ENCODE measurements around the gene TNRC6C. TPM values are rescaled to one million over a fixed set of nuclear protein-coding genes. Genes with fewer than 3 reads are reported as not detected.

The TNRC6C gene
- total RNA-seq, 1 experiment from 2014 or later, result 16.4 TPM

DNA sequence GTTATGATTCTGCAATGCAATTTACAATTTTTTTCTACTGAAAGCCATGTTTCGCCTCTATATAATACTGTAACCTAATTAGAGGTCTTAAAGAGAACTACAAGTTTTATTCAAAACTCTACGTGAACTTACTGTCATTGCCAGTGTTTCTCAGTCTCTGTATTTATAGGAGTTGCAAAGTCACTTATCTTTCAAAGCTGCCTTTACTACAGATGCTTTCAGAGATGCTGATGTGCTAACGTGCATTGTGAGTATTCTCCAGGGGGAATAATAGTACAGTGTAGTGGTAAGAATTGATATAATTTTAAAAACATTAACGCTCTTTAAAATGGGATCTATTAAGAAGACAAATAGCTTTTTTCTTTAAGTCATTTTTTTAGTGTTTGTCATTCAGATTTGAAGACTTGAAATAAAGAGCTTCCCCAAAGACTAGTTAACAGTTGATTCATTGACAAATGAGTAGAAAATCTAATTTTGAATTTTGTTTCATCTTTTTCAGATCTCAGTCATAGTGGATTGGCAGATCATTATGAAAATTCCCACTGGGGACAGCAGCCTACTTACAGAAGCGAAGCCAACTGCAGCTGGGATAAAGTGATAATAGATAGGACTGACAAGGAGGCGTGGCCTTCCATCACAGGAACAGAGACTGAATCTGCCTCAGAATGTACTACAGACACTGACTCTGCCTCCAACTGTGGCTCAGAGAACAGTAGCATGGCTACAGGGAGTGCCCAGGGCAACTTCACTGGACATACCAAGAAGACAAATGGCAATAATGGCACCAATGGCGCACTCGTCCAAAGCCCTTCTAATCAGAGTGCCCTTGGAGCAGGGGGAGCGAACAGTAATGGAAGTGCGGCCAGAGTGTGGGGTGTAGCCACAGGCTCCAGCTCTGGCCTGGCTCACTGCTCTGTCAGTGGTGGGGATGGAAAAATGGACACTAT lies 90.1 kb downstream of the TNRC6C start:
- no peaks in the 10 kb centered on the region for H3K4me1 Mint-ChIP-seq (ENCODE audit: insufficient read depth, unreplicated experiment)
- CTCF ChIA-PET, result interaction anchor here (0.6 to 1.0 kb wide), 2 partner anchors 36 to 207 kb away, joined by 3 read pairs; no protein-coding TSS in a partner anchor
- intact Hi-C loops (cut with micrococcal nuclease), result no loop called here
- no peak overlapping the region for H3K4me3 Mint-ChIP-seq (ENCODE audit: unreplicated experiment)
- H3K27ac Mint-ChIP-seq (ENCODE audit: low read depth, unreplicated experiment), result no peak overlapping the region
- DNase-seq (ENCODE audit: unreplicated experiment), result no peak
- POLR2A ChIA-PET, result interaction anchor here (0.7 kb wide), 1 partner anchor 18 kb away, joined by 3 read pairs; no protein-coding TSS in a partner anchor
- TF ChIP-seq, protein P1, sequence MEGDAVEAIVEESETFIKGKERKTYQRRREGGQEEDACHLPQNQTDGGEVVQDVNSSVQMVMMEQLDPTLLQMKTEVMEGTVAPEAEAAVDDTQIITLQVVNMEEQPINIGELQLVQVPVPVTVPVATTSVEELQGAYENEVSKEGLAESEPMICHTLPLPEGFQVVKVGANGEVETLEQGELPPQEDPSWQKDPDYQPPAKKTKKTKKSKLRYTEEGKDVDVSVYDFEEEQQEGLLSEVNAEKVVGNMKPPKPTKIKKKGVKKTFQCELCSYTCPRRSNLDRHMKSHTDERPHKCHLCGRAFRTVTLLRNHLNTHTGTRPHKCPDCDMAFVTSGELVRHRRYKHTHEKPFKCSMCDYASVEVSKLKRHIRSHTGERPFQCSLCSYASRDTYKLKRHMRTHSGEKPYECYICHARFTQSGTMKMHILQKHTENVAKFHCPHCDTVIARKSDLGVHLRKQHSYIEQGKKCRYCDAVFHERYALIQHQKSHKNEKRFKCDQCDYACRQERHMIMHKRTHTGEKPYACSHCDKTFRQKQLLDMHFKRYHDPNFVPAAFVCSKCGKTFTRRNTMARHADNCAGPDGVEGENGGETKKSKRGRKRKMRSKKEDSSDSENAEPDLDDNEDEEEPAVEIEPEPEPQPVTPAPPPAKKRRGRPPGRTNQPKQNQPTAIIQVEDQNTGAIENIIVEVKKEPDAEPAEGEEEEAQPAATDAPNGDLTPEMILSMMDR (IDR thresholded peaks at IDR 0.05; ENCODE audit: unreplicated experiment), result no peak
- peaks cover 5% of the 10 kb centered on the region for H3K9me3 Mint-ChIP-seq (ENCODE audit: unreplicated experiment)
- H3K27me3 Mint-ChIP-seq (ENCODE audit: insufficient read depth, unreplicated experiment), result no peaks in the 10 kb centered on the region
- peaks cover 31% of the 10 kb centered on the region for H3K36me3 Mint-ChIP-seq (ENCODE audit: insufficient read depth, unreplicated experiment)
- BruUV-seq (replicated peaks), result no TSS peak

DNA sequence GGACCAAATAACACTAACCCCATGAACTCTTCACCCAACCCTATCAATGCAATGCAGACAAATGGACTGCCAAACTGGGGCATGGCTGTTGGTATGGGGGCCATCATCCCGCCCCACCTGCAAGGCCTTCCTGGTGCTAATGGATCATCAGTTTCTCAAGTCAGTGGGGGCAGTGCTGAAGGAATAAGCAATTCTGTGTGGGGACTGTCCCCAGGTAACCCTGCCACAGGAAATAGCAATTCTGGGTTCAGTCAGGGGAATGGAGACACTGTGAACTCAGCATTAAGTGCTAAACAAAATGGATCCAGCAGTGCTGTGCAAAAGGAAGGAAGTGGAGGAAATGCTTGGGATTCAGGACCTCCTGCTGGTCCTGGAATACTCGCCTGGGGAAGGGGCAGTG lies 91.1 kb downstream of the TNRC6C start:
- TF ChIP-seq, protein P1 (IDR thresholded peaks at IDR 0.05; ENCODE audit: unreplicated experiment), result no peak
- Mint-ChIP-seq H3K36me3 (ENCODE audit: insufficient read depth, unreplicated experiment) (peaks cover 29% of the 10 kb centered on the region), H3K4me1 (ENCODE audit: insufficient read depth, unreplicated experiment) (no peaks in the 10 kb centered on the region), H3K4me3 (ENCODE audit: unreplicated experiment) (no peak overlapping the region), H3K9me3 (ENCODE audit: unreplicated experiment) (no peaks in the 10 kb centered on the region), H3K27ac (ENCODE audit: low read depth, unreplicated experiment) (no peak overlapping the region), H3K27me3 (ENCODE audit: insufficient read depth, unreplicated experiment) (no peaks in the 10 kb centered on the region)
- ChIA-PET CTCF (interaction anchor here (0.5 kb wide), 1 partner anchor 36 kb away, joined by 3 read pairs; no protein-coding TSS in a partner anchor), POLR2A (no interaction called here)
- intact Hi-C loops (cut with micrococcal nuclease), result no loop called here
- BruUV-seq (replicated peaks), result no TSS peak
- DNase-seq (ENCODE audit: unreplicated experiment), result no peak

DNA sequence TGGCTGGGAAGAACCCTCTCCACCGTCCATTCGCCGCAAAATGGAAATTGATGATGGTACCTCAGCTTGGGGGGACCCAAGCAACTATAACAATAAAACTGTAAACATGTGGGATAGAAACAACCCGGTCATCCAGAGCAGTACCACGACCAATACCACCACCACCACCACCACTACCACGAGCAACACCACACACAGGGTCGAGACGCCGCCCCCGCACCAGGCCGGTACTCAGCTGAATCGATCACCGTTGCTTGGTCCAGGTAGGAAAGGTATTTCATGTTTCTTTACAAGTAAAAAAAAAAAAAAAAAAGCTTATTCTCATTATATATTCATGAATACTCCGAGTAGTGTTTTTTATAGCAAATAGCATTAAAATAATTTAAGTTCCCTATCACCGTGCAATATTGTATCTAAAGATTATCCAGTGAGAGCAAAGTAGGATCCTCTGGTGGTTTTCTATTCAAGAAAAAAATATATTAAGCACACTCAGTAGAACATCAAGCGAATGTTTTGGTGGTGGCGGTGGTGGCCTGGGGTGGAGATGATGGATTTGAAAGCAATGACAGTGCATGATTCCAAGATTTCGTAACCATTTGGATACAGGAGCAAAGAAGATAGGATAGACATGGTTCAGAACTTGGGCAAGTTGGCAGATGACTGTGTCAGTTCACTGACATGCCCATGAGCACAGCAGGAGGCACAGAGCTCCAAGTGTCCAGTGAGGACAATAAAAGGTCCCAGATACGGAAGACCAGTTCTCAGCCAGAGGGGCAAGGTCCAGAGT lies 92.9 kb downstream of the TNRC6C start:
- Mint-ChIP-seq H3K27me3 (ENCODE audit: insufficient read depth, unreplicated experiment) (no peaks in the 10 kb centered on the region), H3K27ac (ENCODE audit: low read depth, unreplicated experiment) (no peak overlapping the region), H3K4me1 (ENCODE audit: insufficient read depth, unreplicated experiment) (no peaks in the 10 kb centered on the region), H3K9me3 (ENCODE audit: unreplicated experiment) (no peaks in the 10 kb centered on the region), H3K36me3 (ENCODE audit: insufficient read depth, unreplicated experiment) (peaks cover 23% of the 10 kb centered on the region), H3K4me3 (ENCODE audit: unreplicated experiment) (no peak overlapping the region)
- no peak for DNase-seq (ENCODE audit: unreplicated experiment)
- ChIA-PET CTCF (no interaction called here), POLR2A (interaction anchor here (0.7 kb wide), 1 partner anchor 713 kb away, joined by 3 read pairs; no protein-coding TSS in a partner anchor)
- BruUV-seq (replicated peaks), result no TSS peak
- TF ChIP-seq, protein P1 (IDR thresholded peaks at IDR 0.05; ENCODE audit: unreplicated experiment), result no peak
- intact Hi-C loops (cut with micrococcal nuclease), result no loop called here
